Neural progenitor cell (in vitro differentiated cells): ENCODE data around the gene C16orf86.

Experiments used
- EZH2 ChIP-seq: fragments of 200-600 bp; sonication (generic); IDR thresholded peaks from 2 replicates; pipeline ENCODE4 v1.6.1; 2017; ENCODE audit warnings: antibody characterized with exemption, mild to moderate bottlenecking, moderate library complexity
- TF ChIP-seq, protein P1 (sequence below): fragments of 200-600 bp; sonication (generic); IDR thresholded peaks from 2 replicates; pipeline ENCODE4 v1.5.1; 2017; ENCODE audit warnings: antibody characterized with exemption, mild to moderate bottlenecking

DNA sequence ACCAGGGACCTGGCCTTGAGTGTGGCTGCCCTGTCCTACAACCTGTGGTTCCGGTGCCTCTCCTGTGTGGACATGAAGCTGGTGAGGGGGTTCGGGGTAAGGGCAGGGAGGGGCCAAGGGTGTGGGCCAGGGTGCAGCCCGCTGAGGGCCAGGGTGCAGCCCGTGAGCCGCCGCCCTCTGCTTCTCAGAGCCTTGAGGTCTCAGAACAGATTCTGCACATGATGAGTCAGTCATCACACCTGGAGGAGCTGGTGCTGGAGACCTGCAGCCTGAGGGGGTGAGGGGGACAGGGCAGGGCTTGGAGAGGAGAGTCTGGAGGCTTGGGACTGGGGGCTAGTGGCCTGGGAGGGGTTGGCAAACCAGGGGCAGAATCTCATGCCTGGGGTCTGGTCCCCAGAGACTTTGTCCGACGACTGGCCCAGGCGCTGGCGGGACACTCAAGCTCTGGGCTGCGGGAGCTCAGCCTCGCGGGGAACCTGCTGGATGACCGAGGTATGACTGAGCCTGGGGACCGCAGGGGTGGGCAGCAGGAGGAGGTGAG lies 19.4 kb upstream of the C16orf86 start:
- TF ChIP-seq, protein P1, sequence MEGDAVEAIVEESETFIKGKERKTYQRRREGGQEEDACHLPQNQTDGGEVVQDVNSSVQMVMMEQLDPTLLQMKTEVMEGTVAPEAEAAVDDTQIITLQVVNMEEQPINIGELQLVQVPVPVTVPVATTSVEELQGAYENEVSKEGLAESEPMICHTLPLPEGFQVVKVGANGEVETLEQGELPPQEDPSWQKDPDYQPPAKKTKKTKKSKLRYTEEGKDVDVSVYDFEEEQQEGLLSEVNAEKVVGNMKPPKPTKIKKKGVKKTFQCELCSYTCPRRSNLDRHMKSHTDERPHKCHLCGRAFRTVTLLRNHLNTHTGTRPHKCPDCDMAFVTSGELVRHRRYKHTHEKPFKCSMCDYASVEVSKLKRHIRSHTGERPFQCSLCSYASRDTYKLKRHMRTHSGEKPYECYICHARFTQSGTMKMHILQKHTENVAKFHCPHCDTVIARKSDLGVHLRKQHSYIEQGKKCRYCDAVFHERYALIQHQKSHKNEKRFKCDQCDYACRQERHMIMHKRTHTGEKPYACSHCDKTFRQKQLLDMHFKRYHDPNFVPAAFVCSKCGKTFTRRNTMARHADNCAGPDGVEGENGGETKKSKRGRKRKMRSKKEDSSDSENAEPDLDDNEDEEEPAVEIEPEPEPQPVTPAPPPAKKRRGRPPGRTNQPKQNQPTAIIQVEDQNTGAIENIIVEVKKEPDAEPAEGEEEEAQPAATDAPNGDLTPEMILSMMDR: no peak
- no peak for TF ChIP-seq EZH2
